Ishikawa (cell line): Measurements from ENCODE around the gene VAMP7.

Experiments
- CEBPB ChIP-seq: IDR thresholded peaks from 2 replicates; pipeline ENCODE4 v1.6.1; 2012
- CREB1 ChIP-seq: IDR thresholded peaks from 2 replicates; pipeline ENCODE4 v1.6.1; 2012; ENCODE audit warnings: low read depth
- EGR1 ChIP-seq: IDR thresholded peaks from 2 replicates; pipeline ENCODE4 v1.6.1; 2012
- EP300 ChIP-seq: IDR thresholded peaks from 2 replicates; pipeline ENCODE4 v1.6.1; 2012; ENCODE audit warnings: borderline replicate concordance
- FOXM1 ChIP-seq: IDR thresholded peaks from 2 replicates; pipeline ENCODE4 v1.6.1; 2012; ENCODE audit warnings: low read depth, borderline replicate concordance
- MAX ChIP-seq: IDR thresholded peaks from 2 replicates; pipeline ENCODE4 v1.6.1; 2012
- NFIC ChIP-seq: IDR thresholded peaks from 2 replicates; pipeline ENCODE4 v1.6.1; 2012
- RAD21 ChIP-seq: IDR thresholded peaks from 2 replicates; pipeline ENCODE4 v1.6.1; 2012; ENCODE audit warnings: low read depth
- REST ChIP-seq: IDR thresholded peaks from 2 replicates; pipeline ENCODE4 v1.6.1; 2012; ENCODE audit warnings: low read depth, mild to moderate bottlenecking
- TAF1 ChIP-seq: IDR thresholded peaks from 2 replicates; pipeline ENCODE4 v1.6.1; 2012; ENCODE audit warnings: low read depth, mild to moderate bottlenecking
- TCF12 ChIP-seq: IDR thresholded peaks from 2 replicates; pipeline ENCODE4 v1.6.1; 2012; ENCODE audit warnings: low read depth
- TEAD4 ChIP-seq: IDR thresholded peaks from 2 replicates; pipeline ENCODE4 v1.6.1; 2012
- USF1 ChIP-seq: IDR thresholded peaks from 2 replicates; pipeline ENCODE4 v1.6.1; 2012
- YY1 ChIP-seq: IDR thresholded peaks from 2 replicates; pipeline ENCODE4 v1.6.1; 2012; ENCODE audit warnings: low read depth
- ZBTB7A ChIP-seq: IDR thresholded peaks from 2 replicates; pipeline ENCODE4 v1.6.1; 2012; ENCODE audit warnings: low read depth

Gene VAMP7

GRCh38 chrX:155899366-155899765 lies 18.2 kb downstream of the VAMP7 start:
- TF ChIP-seq MAX (no peak), REST (no peak)

GRCh38 chrX:155900765-155901164 lies 19.6 kb downstream of the VAMP7 start:
- no peak for TF ChIP-seq FOXM1
- TF ChIP-seq YY1 = no peak
- no peak for TF ChIP-seq EGR1
- TF ChIP-seq USF1 = no peak
- TF ChIP-seq TCF12 = no peak
- no peak for TF ChIP-seq ZBTB7A
- TF ChIP-seq NFIC = no peak
- TF ChIP-seq CEBPB = no peak
- TF ChIP-seq RAD21 = no peak
- TF ChIP-seq TAF1 = no peak
- no peak for TF ChIP-seq REST
- TF ChIP-seq TEAD4 = no peak
- TF ChIP-seq MAX = no peak

GRCh38 chrX:155923200-155923599 lies 42.1 kb downstream of the VAMP7 start:
- TF ChIP-seq CEBPB (no peak), CREB1 (no peak)

GRCh38 chrX:155938132-155938531 lies 57.0 kb downstream of the VAMP7 start:
- TF ChIP-seq TEAD4 (no peak), TCF12 (no peak), RAD21 (no peak), CEBPB (no peak), EP300 (no peak), ZBTB7A (no peak), MAX (no peak), TAF1 (no peak), CREB1 (no peak)

- no peak for TF ChIP-seq TAF1
- TF ChIP-seq YY1 = no peak
- no peak for TF ChIP-seq TEAD4
- TF ChIP-seq USF1 = no peak
- no peak for TF ChIP-seq EGR1
- TF ChIP-seq TCF12 = no peak
- TF ChIP-seq REST = no peak
- TF ChIP-seq FOXM1 = no peak
Measured at GRCh38 chrX:155949098-155949497, 68.0 kb downstream of the VAMP7 start.
